ENCODE measurements around the gene SLC7A1.

SLC7A1 gene

DNA sequence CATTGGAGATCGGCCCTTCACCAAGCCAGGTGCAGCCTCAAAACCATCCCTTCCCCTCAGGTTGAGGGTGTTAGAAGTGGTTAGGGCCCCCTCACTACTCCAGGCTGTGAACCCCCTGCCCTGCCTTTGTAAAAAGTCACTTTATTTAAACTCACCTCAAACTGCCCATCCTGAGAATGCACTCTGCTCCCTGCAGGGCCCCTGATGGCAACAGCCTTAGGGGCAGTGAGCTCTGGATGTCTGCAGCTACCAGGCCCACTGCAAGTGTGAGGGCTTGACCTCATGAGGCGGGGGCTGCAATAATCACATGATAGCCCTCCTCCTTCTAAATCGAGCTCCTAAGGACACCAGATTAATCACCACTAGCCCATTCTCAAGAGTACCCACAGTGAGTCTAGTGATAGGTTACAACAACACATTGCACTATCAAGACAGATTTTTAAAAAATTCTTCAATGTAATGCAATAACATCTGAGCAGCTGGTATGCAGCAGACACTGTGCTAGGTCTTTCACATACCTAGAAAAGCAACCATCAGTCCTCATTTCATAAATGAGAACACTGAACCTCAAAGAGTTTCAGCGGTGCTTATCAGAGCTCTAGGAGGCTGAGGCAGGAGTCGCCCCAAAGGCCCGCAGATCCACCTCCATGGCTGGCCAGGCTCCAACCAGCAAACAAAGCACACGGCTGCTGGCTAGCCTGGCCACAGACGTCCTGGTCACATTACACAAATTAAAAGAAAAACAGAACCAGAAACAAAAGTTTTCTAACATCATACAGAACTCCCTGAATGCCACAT is 26.0 kb downstream of the SLC7A1 start:
- TF ChIP-seq EZH2phosphoT487 (conservative IDR thresholded peaks at IDR 0.05; ENCODE audit: low read length), result no peak
- TF ChIP-seq, protein P1, sequence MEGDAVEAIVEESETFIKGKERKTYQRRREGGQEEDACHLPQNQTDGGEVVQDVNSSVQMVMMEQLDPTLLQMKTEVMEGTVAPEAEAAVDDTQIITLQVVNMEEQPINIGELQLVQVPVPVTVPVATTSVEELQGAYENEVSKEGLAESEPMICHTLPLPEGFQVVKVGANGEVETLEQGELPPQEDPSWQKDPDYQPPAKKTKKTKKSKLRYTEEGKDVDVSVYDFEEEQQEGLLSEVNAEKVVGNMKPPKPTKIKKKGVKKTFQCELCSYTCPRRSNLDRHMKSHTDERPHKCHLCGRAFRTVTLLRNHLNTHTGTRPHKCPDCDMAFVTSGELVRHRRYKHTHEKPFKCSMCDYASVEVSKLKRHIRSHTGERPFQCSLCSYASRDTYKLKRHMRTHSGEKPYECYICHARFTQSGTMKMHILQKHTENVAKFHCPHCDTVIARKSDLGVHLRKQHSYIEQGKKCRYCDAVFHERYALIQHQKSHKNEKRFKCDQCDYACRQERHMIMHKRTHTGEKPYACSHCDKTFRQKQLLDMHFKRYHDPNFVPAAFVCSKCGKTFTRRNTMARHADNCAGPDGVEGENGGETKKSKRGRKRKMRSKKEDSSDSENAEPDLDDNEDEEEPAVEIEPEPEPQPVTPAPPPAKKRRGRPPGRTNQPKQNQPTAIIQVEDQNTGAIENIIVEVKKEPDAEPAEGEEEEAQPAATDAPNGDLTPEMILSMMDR (IDR thresholded peaks at IDR 0.05; ENCODE audit: insufficient read depth, low read length, poor library complexity, severe bottlenecking), result no peak
- Histone ChIP-seq H3K9ac (ENCODE audit: low read length) (no peak overlapping the region), H3K27me3 (ENCODE audit: low read length) (no peaks in the 10 kb centered on the region), H3F3A (ENCODE audit: insufficient read depth) (no peaks in the 10 kb centered on the region), H4K20me1 (ENCODE audit: low read depth, low read length) (peaks cover 86% of the 10 kb centered on the region), H3K4me3 (ENCODE audit: insufficient read depth, low read length, poor library complexity, severe bottlenecking) (no peak overlapping the region), H3K36me3 (ENCODE audit: low read length) (no peaks in the 10 kb centered on the region), H2AFZ (ENCODE audit: low read depth, low read length, severe bottlenecking) (no peak overlapping the region), H3K9me3 (ENCODE audit: insufficient read depth, low read length) (no peaks in the 10 kb centered on the region), H3K27ac (ENCODE audit: low read depth, low read length) (no peak overlapping the region), H3K9me2 (replicated peaks; ENCODE audit: insufficient read depth, low read length) (no peaks in the 10 kb centered on the region), H3K4me2 (ENCODE audit: low read depth, low read length, poor library complexity, severe bottlenecking) (no peak overlapping the region), H3K79me2 (ENCODE audit: insufficient read depth, low read length) (peaks cover 100% of the 10 kb centered on the region)

- no peak overlapping the region for H3K4me2 ChIP-seq (ENCODE audit: low read depth, low read length, poor library complexity, severe bottlenecking)
- no peak overlapping the region for H3K4me3 ChIP-seq (ENCODE audit: insufficient read depth, low read length, poor library complexity, severe bottlenecking)
- no peak overlapping the region for H3K27ac ChIP-seq (ENCODE audit: low read depth, low read length)
- H3K36me3 ChIP-seq (ENCODE audit: low read length), result no peaks in the 10 kb centered on the region
- peaks cover 100% of the 10 kb centered on the region for H3K79me2 ChIP-seq (ENCODE audit: insufficient read depth, low read length)
- no peaks in the 10 kb centered on the region for H3F3A ChIP-seq (ENCODE audit: insufficient read depth)
- no peaks in the 10 kb centered on the region for H3K27me3 ChIP-seq (ENCODE audit: low read length)
- peaks cover 91% of the 10 kb centered on the region for H4K20me1 ChIP-seq (ENCODE audit: low read depth, low read length)
- TF ChIP-seq, protein P1 (IDR thresholded peaks at IDR 0.05; ENCODE audit: insufficient read depth, low read length, poor library complexity, severe bottlenecking), result no peak
- TF ChIP-seq EZH2phosphoT487 (conservative IDR thresholded peaks at IDR 0.05; ENCODE audit: low read length), result no peak
- H3K9ac ChIP-seq (ENCODE audit: low read length), result no peak overlapping the region
- no peak overlapping the region for H2AFZ ChIP-seq (ENCODE audit: low read depth, low read length, severe bottlenecking)
- H3K9me3 ChIP-seq (ENCODE audit: insufficient read depth, low read length), result no peaks in the 10 kb centered on the region
- H3K9me2 ChIP-seq (replicated peaks; ENCODE audit: insufficient read depth, low read length), result no peaks in the 10 kb centered on the region
Measured at GRCh38 chr13:29568731-29569130, 26.8 kb downstream of the SLC7A1 start.

GRCh38 chr13:29567411-29567810 is 28.1 kb downstream of the SLC7A1 start:
- Histone ChIP-seq H3F3A (ENCODE audit: insufficient read depth) (no peaks in the 10 kb centered on the region), H3K4me3 (ENCODE audit: insufficient read depth, low read length, poor library complexity, severe bottlenecking) (no peak overlapping the region), H3K36me3 (ENCODE audit: low read length) (no peaks in the 10 kb centered on the region), H3K9me3 (ENCODE audit: insufficient read depth, low read length) (no peaks in the 10 kb centered on the region), H2AFZ (ENCODE audit: low read depth, low read length, severe bottlenecking) (no peak overlapping the region), H3K27ac (ENCODE audit: low read depth, low read length) (no peak overlapping the region), H3K79me2 (ENCODE audit: insufficient read depth, low read length) (peaks cover 100% of the 10 kb centered on the region), H4K20me1 (ENCODE audit: low read depth, low read length) (peaks cover 90% of the 10 kb centered on the region), H3K9me2 (replicated peaks; ENCODE audit: insufficient read depth, low read length) (no peaks in the 10 kb centered on the region), H3K27me3 (ENCODE audit: low read length) (no peaks in the 10 kb centered on the region), H3K9ac (ENCODE audit: low read length) (no peak overlapping the region), H3K4me2 (ENCODE audit: low read depth, low read length, poor library complexity, severe bottlenecking) (no peak overlapping the region)
- no peak for TF ChIP-seq EZH2phosphoT487 (conservative IDR thresholded peaks at IDR 0.05; ENCODE audit: low read length)
- TF ChIP-seq, protein P1 (IDR thresholded peaks at IDR 0.05; ENCODE audit: insufficient read depth, low read length, poor library complexity, severe bottlenecking), result no peak
